T-helper 2 cell treated with Interferon-gamma antibody and Interleukin-4, amounts not matched to agents 5 μg/mL and 100 μg/mL, for 36 hours (primary cell): ENCODE measurements around the gene FSTL5.

ENCODE experiments used
- DNase-seq: peaks from one replicate; pipeline ENCODE4 v3.0.0; 2021; ENCODE audit warnings: low spot score
- H3K27ac Mint-ChIP-seq: one replicate; pipeline ENCODE4 v1.8.0; 2021; ENCODE audit warnings: mild to moderate bottlenecking, mixed read lengths
- H3K27me3 Mint-ChIP-seq: one replicate; pipeline ENCODE4 v1.8.0; 2021; ENCODE audit warnings: low read depth, mixed read lengths
- H3K36me3 Mint-ChIP-seq: one replicate; pipeline ENCODE4 v1.8.0; 2021; ENCODE audit warnings: low read depth, mixed read lengths
- H3K4me1 Mint-ChIP-seq: one replicate; pipeline ENCODE4 v1.8.0; 2021; ENCODE audit warnings: low read depth, mixed read lengths
- H3K4me3 Mint-ChIP-seq: one replicate; pipeline ENCODE4 v1.8.0; 2022; ENCODE audit warnings: mild to moderate bottlenecking, moderate library complexity, mixed read lengths
- H3K9me3 Mint-ChIP-seq: one replicate; pipeline ENCODE4 v1.8.0; 2021; ENCODE audit warnings: mixed read lengths

FSTL5 gene

DNA sequence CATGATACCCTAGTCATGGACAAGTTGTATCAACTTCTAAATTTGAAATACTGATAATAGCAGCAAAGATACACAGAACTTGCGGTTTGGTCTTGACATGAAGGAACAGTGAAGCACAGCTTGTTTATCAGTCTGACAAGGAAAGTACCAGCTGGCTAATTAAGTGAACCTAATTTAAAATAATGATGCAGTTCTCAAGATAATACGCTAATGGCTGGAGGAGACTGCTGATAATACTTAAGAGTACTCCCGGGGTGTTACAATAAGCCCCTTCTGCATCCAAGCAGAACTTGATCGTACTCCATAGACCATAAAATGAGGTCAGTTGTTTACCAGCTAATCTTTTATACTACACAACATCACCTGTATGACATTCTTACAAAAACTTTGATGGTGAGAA is 697.5 kb downstream of the FSTL5 start:
- DNase-seq = no peak

DNA sequence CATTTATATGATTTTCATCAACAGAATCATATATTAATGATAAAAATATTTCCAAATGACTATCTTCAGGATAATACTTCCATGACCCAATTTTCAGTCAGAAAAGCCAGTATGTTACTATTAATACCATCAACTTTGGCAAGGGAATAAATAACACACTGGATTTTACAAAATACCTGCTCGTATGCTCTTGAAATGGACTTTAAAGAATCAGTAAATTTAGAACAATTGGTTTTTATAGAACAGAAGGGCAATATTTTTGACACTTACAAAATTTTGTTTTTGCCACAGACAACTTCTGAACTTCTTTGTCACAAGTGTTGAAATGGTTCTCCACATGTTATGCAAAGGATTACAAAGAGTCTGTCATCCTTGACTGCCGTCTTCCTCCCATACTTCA is 700.4 kb downstream of the FSTL5 start:
- Mint-ChIP-seq H3K36me3 (no peaks in the 10 kb centered on the region), H3K27ac (no peak overlapping the region), H3K27me3 (no peaks in the 10 kb centered on the region), H3K9me3 (peaks cover 9% of the 10 kb centered on the region), H3K4me3 (no peak overlapping the region), H3K4me1 (no peaks in the 10 kb centered on the region)
- DNase-seq = no peak

More for the DNA sequence above, 697.5 kb downstream of the FSTL5 start:
- Mint-ChIP-seq H3K36me3 (no peaks in the 10 kb centered on the region), H3K4me3 (no peak overlapping the region), H3K4me1 (no peaks in the 10 kb centered on the region), H3K27ac (no peak overlapping the region), H3K9me3 (peaks cover 12% of the 10 kb centered on the region), H3K27me3 (no peaks in the 10 kb centered on the region)

DNA sequence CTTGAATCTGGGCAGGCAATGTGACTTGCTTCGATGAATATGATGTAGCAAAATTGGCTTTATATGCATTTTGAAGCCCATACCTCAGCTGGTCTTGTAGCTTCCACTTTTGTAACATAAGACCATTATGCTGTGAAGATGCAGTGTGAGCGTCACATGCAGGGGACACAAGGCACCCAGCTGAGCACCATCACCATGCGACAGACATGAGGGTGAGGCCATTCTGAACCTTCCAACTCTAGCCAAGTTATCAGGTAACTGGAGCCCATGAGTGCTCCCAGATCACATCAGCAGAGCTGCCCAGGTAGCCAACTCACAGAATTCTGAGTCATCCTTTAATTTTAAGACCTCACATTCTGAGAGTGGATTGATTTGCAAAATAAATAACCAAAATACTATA is 705.9 kb downstream of the FSTL5 start:
- no peak for DNase-seq
- H3K4me1 Mint-ChIP-seq = no peaks in the 10 kb centered on the region
- H3K36me3 Mint-ChIP-seq = no peaks in the 10 kb centered on the region
- no peaks in the 10 kb centered on the region for H3K27me3 Mint-ChIP-seq
- H3K27ac Mint-ChIP-seq = no peak overlapping the region
- peaks cover 4% of the 10 kb centered on the region for H3K9me3 Mint-ChIP-seq
- H3K4me3 Mint-ChIP-seq = no peak overlapping the region

- H3K36me3 Mint-ChIP-seq = no peaks in the 10 kb centered on the region
- no peak overlapping the region for H3K4me3 Mint-ChIP-seq
- H3K27me3 Mint-ChIP-seq = no peaks in the 10 kb centered on the region
- no peak overlapping the region for H3K27ac Mint-ChIP-seq
- no peaks in the 10 kb centered on the region for H3K4me1 Mint-ChIP-seq
- no peak for DNase-seq
- peaks cover 4% of the 10 kb centered on the region for H3K9me3 Mint-ChIP-seq
Measured at GRCh38 chr4:161457311-161457710, 706.5 kb downstream of the FSTL5 start.

DNA sequence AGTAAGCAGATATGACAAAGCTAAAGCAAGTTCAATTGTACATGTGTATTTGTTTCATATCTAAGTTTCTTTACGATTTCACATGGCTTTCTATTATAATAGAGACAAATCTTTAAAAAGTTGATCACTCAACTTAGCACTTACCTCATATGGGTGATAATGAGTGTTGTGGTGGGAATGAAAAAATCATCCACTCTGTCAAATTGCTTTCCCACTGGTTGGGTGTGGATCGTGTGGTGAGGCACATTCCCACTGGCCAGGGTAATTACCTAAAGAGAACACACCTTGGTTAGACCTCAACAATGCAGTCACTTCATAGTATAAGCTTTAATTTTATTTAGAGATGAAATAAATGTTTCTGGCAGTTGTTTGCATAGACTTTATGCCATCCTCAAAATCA is 708.9 kb downstream of the FSTL5 start:
- Mint-ChIP-seq H3K9me3 (no peaks in the 10 kb centered on the region), H3K27me3 (no peaks in the 10 kb centered on the region), H3K36me3 (no peaks in the 10 kb centered on the region), H3K4me1 (no peaks in the 10 kb centered on the region), H3K27ac (no peak overlapping the region), H3K4me3 (no peak overlapping the region)
- no peak for DNase-seq

GRCh38 chr4:161448550-161449180 is 715.1 kb downstream of the FSTL5 start:
- no peak overlapping the region for H3K4me3 Mint-ChIP-seq
- no peaks in the 10 kb centered on the region for H3K36me3 Mint-ChIP-seq
- no peak for DNase-seq
- no peaks in the 10 kb centered on the region for H3K4me1 Mint-ChIP-seq
- peaks cover 10% of the 10 kb centered on the region for H3K9me3 Mint-ChIP-seq
- no peaks in the 10 kb centered on the region for H3K27me3 Mint-ChIP-seq
- H3K27ac Mint-ChIP-seq = no peak overlapping the region

- H3K36me3 Mint-ChIP-seq = no peaks in the 10 kb centered on the region
- H3K27ac Mint-ChIP-seq = no peak overlapping the region
- H3K9me3 Mint-ChIP-seq = peaks cover 20% of the 10 kb centered on the region
- no peak overlapping the region for H3K4me3 Mint-ChIP-seq
- no peak for DNase-seq
- H3K27me3 Mint-ChIP-seq = no peaks in the 10 kb centered on the region
- no peaks in the 10 kb centered on the region for H3K4me1 Mint-ChIP-seq
Measured at GRCh38 chr4:161444626-161445025, 719.2 kb downstream of the FSTL5 start.

DNA sequence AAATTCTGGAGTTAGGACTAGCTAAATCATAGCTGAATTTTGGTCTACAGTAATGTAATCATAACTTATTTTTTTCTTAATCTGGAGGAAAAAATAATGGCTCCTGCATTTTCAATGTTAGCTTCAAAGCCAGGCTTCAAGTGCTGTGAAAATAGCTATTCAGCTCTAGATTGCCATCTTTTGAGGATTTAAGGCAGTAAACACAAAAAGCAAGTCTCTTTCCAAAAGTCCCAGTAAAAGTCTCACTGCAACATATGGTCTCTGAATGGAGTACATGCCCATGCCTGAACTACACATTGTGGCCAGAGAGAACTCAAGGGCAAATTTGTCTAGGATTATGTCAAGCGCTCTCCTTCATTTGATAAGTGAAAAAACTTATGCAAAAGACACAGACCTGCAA is 720.9 kb downstream of the FSTL5 start:
- H3K27ac Mint-ChIP-seq = no peak overlapping the region
- no peak for DNase-seq
- no peak overlapping the region for H3K4me3 Mint-ChIP-seq
- H3K27me3 Mint-ChIP-seq = no peaks in the 10 kb centered on the region
- H3K36me3 Mint-ChIP-seq = no peaks in the 10 kb centered on the region
- no peaks in the 10 kb centered on the region for H3K4me1 Mint-ChIP-seq
- peaks cover 21% of the 10 kb centered on the region for H3K9me3 Mint-ChIP-seq

DNA sequence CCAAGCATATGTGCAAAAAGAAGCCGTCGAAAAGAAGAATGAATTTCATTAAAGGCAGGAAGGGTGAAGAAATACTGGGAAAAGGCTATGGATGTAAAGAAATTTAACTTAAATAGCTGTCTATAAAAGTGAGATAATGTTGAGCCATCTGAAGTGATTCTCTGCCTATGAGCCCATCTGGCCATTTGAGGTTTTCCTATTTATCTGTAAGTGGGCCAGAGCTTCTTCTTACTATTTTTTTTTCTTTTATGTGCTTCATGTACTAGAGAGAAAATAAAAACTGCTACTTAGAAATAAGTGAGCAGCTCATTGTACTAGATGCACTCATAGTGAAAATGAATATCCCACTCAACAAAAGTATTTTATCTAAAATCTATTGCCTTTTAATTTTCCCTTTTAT is 725.7 kb downstream of the FSTL5 start:
- Mint-ChIP-seq H3K9me3 (peaks cover 20% of the 10 kb centered on the region), H3K27me3 (no peaks in the 10 kb centered on the region), H3K27ac (no peak overlapping the region), H3K4me1 (no peaks in the 10 kb centered on the region), H3K36me3 (no peaks in the 10 kb centered on the region), H3K4me3 (no peak overlapping the region)
- DNase-seq = no peak

- Mint-ChIP-seq H3K9me3 (peaks cover 18% of the 10 kb centered on the region), H3K4me1 (no peaks in the 10 kb centered on the region), H3K27me3 (no peaks in the 10 kb centered on the region), H3K36me3 (no peaks in the 10 kb centered on the region), H3K27ac (no peak overlapping the region), H3K4me3 (no peak overlapping the region)
- no peak for DNase-seq
Measured at GRCh38 chr4:161428180-161428965, 735.4 kb downstream of the FSTL5 start.

GRCh38 chr4:161419822-161420221 is 744.0 kb downstream of the FSTL5 start:
- no peaks in the 10 kb centered on the region for H3K27me3 Mint-ChIP-seq
- no peaks in the 10 kb centered on the region for H3K36me3 Mint-ChIP-seq
- H3K9me3 Mint-ChIP-seq = no peaks in the 10 kb centered on the region
- no peak overlapping the region for H3K4me3 Mint-ChIP-seq
- DNase-seq = no peak
- H3K27ac Mint-ChIP-seq = no peak overlapping the region
- no peaks in the 10 kb centered on the region for H3K4me1 Mint-ChIP-seq

DNA sequence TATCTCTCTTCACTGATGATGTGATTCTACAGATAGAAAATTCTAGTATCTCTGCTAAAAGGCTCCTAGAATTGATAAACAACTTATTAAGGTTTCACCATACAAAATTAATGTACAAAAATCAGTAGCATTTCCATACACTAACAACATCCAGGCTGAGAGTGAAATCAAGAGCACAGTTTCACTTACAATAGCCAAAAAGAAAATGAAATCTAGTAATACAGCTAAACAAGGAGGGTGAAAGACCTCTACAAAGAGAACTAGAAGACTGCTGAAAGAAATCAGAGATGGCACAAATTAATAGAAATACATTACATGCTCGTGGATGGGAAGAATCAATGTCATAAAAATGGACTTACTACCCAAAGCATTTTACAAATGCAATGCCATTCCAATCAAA is 751.9 kb downstream of the FSTL5 start:
- Mint-ChIP-seq H3K4me3 (no peak overlapping the region), H3K9me3 (peaks cover 33% of the 10 kb centered on the region), H3K4me1 (no peaks in the 10 kb centered on the region), H3K27ac (no peak overlapping the region), H3K36me3 (no peaks in the 10 kb centered on the region), H3K27me3 (no peaks in the 10 kb centered on the region)
- DNase-seq = no peak

DNA sequence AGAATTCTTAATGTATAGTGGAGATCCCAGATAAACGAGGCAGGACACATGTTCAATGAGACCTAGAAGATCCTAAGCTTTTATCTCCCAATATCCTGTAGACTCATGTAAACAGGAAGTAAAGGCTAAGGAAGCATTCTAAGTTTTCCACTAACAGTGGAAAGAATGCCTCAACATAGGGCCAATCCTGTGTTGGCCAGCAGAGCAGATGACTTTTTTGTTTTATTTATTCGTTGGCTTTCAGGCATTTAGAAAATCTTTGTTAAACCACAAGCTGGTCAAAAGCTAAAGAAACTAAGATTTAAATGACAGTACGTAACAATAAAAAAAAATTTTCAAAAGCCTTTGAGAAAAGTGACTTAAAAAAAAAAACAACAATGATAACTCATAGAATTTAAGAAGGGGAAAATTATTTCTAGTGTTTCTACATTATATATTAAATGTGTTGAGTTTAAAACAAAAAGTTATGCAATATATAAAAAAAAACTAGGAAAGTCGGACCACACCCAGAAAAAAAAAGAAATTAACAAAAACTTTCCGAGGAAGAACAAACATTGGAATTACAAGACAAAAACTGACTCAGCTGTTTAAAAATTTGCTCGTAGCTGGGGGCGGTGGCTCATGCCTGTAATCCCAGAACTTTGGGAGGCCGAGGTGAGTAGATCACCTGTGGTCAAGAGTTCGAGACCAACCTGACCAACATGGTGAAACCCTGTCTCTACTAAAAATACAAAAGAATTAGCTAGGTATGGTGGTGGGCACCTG is 759.3 kb downstream of the FSTL5 start:
- no peak overlapping the region for H3K27ac Mint-ChIP-seq
- H3K27me3 Mint-ChIP-seq = no peaks in the 10 kb centered on the region
- peaks cover 22% of the 10 kb centered on the region for H3K9me3 Mint-ChIP-seq
- no peak overlapping the region for H3K4me3 Mint-ChIP-seq
- H3K36me3 Mint-ChIP-seq = no peaks in the 10 kb centered on the region
- DNase-seq = no peak
- H3K4me1 Mint-ChIP-seq = peaks cover 2% of the 10 kb centered on the region

DNA sequence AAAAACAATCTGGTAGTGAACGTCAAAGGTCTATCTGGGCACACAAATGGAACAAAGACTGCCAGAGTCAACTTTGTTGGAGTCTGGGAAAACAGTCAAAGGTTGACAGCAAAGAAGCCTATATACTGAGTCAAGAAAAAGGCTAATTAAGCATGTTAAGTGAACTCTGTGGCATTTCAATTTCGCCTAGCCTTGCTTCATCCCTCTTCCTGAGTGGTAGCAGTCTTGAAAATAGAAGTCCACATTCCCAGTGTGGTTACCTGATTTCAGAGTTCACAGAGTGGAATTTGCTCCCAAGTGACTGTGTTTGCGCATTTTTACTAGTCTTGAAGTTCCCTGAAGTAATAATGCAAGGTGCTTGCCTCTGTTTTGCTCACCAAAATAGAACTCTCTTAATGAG is 760.0 kb downstream of the FSTL5 start:
- DNase-seq = no peak
- H3K4me1 Mint-ChIP-seq = peaks cover 2% of the 10 kb centered on the region
- H3K36me3 Mint-ChIP-seq = no peaks in the 10 kb centered on the region

More for the DNA sequence above, 760.0 kb downstream of the FSTL5 start:
- no peak overlapping the region for H3K27ac Mint-ChIP-seq
- H3K27me3 Mint-ChIP-seq = no peaks in the 10 kb centered on the region
- H3K9me3 Mint-ChIP-seq = peaks cover 19% of the 10 kb centered on the region
- no peak overlapping the region for H3K4me3 Mint-ChIP-seq
